T-helper 2 cell treated with Interferon-gamma antibody and Interleukin-4, amounts not matched to agents 5 μg/mL and 100 μg/mL, for 36 hours (primary cell): ENCODE results near the gene RASD2.
"Not testable (repeated sequence)": the region's sequence is repeated elsewhere in the genome, so short reads cannot be mapped to it uniquely, and the experiment has no call there.

Experiments used
- DNase-seq: peaks from one replicate; pipeline ENCODE4 v3.0.0; 2021; ENCODE audit warnings: low spot score
- H3K27ac Mint-ChIP-seq: one replicate; pipeline ENCODE4 v1.8.0; 2021; ENCODE audit warnings: mild to moderate bottlenecking, mixed read lengths
- H3K27me3 Mint-ChIP-seq: one replicate; pipeline ENCODE4 v1.8.0; 2021; ENCODE audit warnings: low read depth, mixed read lengths
- H3K36me3 Mint-ChIP-seq: one replicate; pipeline ENCODE4 v1.8.0; 2021; ENCODE audit warnings: low read depth, mixed read lengths
- H3K4me1 Mint-ChIP-seq: one replicate; pipeline ENCODE4 v1.8.0; 2021; ENCODE audit warnings: low read depth, mixed read lengths
- H3K4me3 Mint-ChIP-seq: one replicate; pipeline ENCODE4 v1.8.0; 2022; ENCODE audit warnings: mild to moderate bottlenecking, moderate library complexity, mixed read lengths
- H3K9me3 Mint-ChIP-seq: one replicate; pipeline ENCODE4 v1.8.0; 2021; ENCODE audit warnings: mixed read lengths

RASD2 gene

DNA sequence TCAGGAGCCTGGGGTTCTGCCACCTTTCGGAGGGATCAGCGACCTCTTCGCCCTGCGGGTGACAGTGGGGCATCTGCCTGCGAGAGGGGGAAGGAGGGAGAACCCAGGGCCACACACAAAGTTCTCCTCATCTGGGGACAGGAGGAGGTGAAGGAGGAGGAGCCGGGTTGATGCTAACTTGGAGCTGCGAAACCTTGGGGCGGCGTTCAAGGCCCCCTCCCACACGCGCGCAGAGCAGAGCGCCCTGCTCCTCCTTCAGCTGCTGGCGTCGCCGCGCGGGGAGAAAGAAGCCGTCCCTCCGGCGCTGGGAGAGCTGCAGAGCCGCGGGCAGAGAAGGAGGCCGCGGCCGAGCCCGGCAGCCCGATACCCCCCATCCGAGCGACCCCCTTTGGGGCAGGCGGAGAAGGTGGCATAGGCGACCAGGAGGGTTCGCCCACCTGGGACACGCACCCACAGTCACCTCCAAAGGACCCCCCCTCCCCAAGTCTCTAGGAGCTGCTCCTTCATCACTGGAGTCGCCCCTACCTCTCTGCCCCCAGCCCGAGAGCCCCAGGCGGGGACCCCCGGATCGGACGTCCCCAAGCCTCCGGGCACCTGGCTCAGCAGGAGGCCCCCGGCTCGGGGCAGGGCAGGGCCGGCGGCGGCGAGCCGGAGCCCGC is at the start of gene RASD2:
TSS of gene RASD2 (plus strand) at position 237 of the 659 bp plus-strand sequence. CDS start 5,979 bp downstream, outside the sequence.
- Mint-ChIP-seq H3K27ac (no peak within 1 kb of the TSS), H3K4me1 (no peaks in the 10 kb centered on the region), H3K9me3 (no peaks in the 10 kb centered on the region), H3K4me3 (peak within 1 kb of the TSS; percentile 62), H3K36me3 (no peaks in the 10 kb centered on the region), H3K27me3 (peaks cover 48% of the 10 kb centered on the region)
- peak; percentile 26 for DNase-seq

GRCh38 chr22:35491061-35491907 is 49.3 kb upstream of the RASD2 start:
- H3K27me3 Mint-ChIP-seq, H3K27ac Mint-ChIP-seq, H3K4me3 Mint-ChIP-seq, H3K9me3 Mint-ChIP-seq, H3K4me1 Mint-ChIP-seq, H3K36me3 Mint-ChIP-seq, DNase-seq: not testable (repeated sequence)

DNA sequence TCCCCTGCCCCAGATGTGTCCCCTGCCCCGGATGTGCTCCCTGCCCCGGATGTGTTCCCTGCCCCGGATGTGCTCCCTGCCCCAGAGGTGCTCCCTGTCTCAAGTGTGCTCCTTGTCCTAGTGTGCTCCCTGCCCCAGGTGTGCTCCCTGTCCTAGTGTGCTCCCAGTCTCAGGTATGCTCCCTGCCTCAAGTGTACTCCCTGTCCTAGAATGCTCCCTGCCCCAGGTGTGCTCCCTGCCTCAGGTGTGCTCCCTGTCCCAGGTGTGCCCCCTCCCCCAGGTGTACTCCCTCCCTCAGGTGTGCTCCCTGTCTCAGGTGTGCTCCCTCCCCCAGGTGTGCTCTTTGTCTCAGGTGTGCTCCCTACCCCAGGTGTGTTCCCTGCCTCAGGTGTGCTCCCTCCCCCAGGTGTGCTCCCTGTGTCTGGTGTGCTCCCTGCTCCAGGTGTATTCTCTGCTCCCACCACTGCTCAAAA is 48.7 kb upstream of the RASD2 start:
- H3K4me1 Mint-ChIP-seq: no peaks in the 10 kb centered on the region
- no peaks in the 10 kb centered on the region for H3K27me3 Mint-ChIP-seq
- H3K36me3 Mint-ChIP-seq: no peaks in the 10 kb centered on the region
- H3K4me3 Mint-ChIP-seq: no peak overlapping the region
- H3K9me3 Mint-ChIP-seq: no peaks in the 10 kb centered on the region
- H3K27ac Mint-ChIP-seq: no peak overlapping the region
- no peak for DNase-seq

DNA sequence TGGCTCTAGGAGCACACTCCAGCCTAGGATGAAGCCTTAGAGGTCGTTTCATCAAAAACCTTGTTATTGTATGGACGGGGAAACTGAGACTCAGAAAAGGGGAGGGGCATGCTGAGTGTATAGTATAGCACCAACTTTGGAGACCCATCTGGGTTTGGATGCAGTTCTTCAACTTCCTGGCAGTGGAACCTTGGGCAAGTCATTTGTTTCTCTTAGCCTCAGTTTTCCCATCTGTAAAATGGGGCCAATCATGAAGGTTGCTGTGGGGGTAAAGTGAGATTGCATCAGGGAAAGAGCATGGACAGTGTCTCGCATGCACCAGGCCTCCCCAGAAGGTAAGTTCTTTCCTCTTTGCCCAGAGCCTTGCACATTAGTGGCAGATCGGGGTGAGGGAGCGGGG is 47.6 kb upstream of the RASD2 start:
- Mint-ChIP-seq H3K4me3 (no peak overlapping the region), H3K9me3 (no peaks in the 10 kb centered on the region), H3K4me1 (no peaks in the 10 kb centered on the region), H3K27ac (no peak overlapping the region), H3K27me3 (peaks cover 2% of the 10 kb centered on the region), H3K36me3 (no peaks in the 10 kb centered on the region)
- DNase-seq: no peak

DNA sequence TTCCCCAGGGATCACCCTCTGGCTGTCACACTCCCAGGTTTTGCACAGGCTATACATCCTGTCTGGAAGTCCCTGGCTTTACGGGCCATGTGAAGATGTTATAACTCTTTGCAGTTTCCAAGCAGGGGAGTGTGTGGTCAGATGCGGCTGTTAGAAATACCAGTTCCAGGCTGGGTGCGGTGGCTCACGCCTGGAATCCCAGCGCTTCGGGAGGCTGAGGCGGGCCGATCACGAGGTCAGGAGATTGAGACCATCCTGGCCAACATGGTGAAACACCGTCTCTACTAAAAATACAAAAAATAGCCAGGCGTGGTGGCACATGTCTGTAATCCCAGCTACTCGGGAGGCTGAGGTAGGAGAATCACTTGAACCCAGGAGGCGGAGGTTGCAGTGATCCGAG is 44.9 kb upstream of the RASD2 start:
- not testable (repeated sequence) for H3K4me1 Mint-ChIP-seq, DNase-seq, H3K27ac Mint-ChIP-seq, H3K36me3 Mint-ChIP-seq, H3K27me3 Mint-ChIP-seq, H3K9me3 Mint-ChIP-seq, H3K4me3 Mint-ChIP-seq

GRCh38 chr22:35496768-35497312 is 43.8 kb upstream of the RASD2 start:
- H3K9me3 Mint-ChIP-seq: no peaks in the 10 kb centered on the region
- no peak overlapping the region for H3K27ac Mint-ChIP-seq
- peaks cover 2% of the 10 kb centered on the region for H3K27me3 Mint-ChIP-seq

DNA sequence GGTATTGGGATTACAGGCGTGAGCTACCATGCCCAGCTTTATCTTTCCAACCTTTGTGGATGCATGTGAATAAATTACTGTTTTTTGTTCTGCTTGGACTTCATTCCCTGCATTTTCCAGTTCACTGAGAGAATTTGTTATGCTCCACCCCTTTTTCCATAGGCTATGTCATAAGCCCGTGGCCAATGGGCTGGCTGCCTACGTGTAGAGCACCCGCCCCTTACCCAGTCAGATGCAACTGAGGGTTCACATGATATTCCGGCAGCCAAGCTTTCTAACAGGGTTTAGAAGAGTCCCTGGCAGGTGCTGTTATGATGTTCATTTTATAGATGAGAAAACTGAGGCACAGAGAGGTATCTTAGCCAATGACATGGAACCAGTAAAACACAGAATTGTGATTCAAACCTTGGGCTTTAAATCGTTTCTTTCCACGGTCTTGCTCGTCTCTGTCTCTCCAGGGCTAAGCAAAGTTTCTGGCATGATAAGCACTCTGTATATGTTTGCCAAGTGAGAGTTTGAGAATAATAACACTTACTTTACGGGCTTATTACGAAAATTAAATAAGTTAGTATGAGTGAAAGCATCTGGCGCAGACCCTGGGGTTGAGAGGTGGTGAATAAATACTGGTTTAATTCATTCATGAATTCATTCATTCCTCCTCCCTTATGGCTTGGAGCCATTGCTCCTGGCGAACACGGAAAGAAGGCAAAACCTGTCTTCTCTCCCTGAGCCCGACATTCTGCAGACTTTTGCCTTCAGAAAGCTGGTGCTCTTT is 42.4 kb upstream of the RASD2 start:
- no peak overlapping the region for H3K27ac Mint-ChIP-seq
- H3K9me3 Mint-ChIP-seq: no peaks in the 10 kb centered on the region
- no peak for DNase-seq
- no peaks in the 10 kb centered on the region for H3K36me3 Mint-ChIP-seq
- no peak overlapping the region for H3K4me3 Mint-ChIP-seq
- H3K27me3 Mint-ChIP-seq: peaks cover 7% of the 10 kb centered on the region
- no peaks in the 10 kb centered on the region for H3K4me1 Mint-ChIP-seq

More at GRCh38 chr22:35496768-35497312, 43.8 kb upstream of the RASD2 start:
- no peak for DNase-seq
- no peaks in the 10 kb centered on the region for H3K4me1 Mint-ChIP-seq
- no peak overlapping the region for H3K4me3 Mint-ChIP-seq
- no peaks in the 10 kb centered on the region for H3K36me3 Mint-ChIP-seq

GRCh38 chr22:35502836-35503235 is 37.8 kb upstream of the RASD2 start:
- Mint-ChIP-seq H3K27me3 (peaks cover 7% of the 10 kb centered on the region), H3K4me3 (no peak overlapping the region), H3K4me1 (no peaks in the 10 kb centered on the region), H3K27ac (no peak overlapping the region), H3K9me3 (no peaks in the 10 kb centered on the region), H3K36me3 (no peaks in the 10 kb centered on the region)
- DNase-seq: no peak

- no peak overlapping the region for H3K4me3 Mint-ChIP-seq
- DNase-seq: no peak
- H3K27ac Mint-ChIP-seq: no peak overlapping the region
- peaks cover 5% of the 10 kb centered on the region for H3K27me3 Mint-ChIP-seq
- H3K4me1 Mint-ChIP-seq: no peaks in the 10 kb centered on the region
- no peaks in the 10 kb centered on the region for H3K36me3 Mint-ChIP-seq
- H3K9me3 Mint-ChIP-seq: no peaks in the 10 kb centered on the region
Observed at GRCh38 chr22:35505399-35506258, 35.0 kb upstream of the RASD2 start.

DNA sequence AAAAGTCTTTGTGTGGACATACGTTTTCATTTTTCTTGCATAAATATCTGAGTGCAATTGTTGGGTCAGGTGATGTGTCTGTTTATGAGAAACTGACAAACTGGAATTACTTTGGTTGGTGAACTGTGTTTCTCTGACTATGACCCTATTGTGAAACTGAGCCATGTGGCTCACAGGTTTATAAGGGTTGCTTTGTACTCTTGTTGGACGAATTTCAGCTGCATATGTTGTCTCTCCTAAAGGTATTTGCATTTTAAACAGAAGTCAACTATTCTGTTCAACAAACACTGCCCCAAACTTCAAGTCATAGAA is 34.4 kb upstream of the RASD2 start:
- Mint-ChIP-seq H3K9me3 (no peaks in the 10 kb centered on the region), H3K27ac (no peak overlapping the region), H3K4me3 (no peak overlapping the region), H3K27me3 (peaks cover 5% of the 10 kb centered on the region), H3K4me1 (no peaks in the 10 kb centered on the region), H3K36me3 (no peaks in the 10 kb centered on the region)
- DNase-seq: no peak

GRCh38 chr22:35507851-35508250 is 32.8 kb upstream of the RASD2 start:
- H3K9me3 Mint-ChIP-seq, H3K4me1 Mint-ChIP-seq, H3K27ac Mint-ChIP-seq, H3K4me3 Mint-ChIP-seq, DNase-seq, H3K27me3 Mint-ChIP-seq, H3K36me3 Mint-ChIP-seq: not testable (repeated sequence)

- no peak for DNase-seq
- no peaks in the 10 kb centered on the region for H3K9me3 Mint-ChIP-seq
- no peaks in the 10 kb centered on the region for H3K4me1 Mint-ChIP-seq
- no peak overlapping the region for H3K4me3 Mint-ChIP-seq
- no peaks in the 10 kb centered on the region for H3K36me3 Mint-ChIP-seq
- H3K27me3 Mint-ChIP-seq: peaks cover 12% of the 10 kb centered on the region
- H3K27ac Mint-ChIP-seq: no peak overlapping the region
Observed at GRCh38 chr22:35509451-35509850, 31.2 kb upstream of the RASD2 start.

DNA sequence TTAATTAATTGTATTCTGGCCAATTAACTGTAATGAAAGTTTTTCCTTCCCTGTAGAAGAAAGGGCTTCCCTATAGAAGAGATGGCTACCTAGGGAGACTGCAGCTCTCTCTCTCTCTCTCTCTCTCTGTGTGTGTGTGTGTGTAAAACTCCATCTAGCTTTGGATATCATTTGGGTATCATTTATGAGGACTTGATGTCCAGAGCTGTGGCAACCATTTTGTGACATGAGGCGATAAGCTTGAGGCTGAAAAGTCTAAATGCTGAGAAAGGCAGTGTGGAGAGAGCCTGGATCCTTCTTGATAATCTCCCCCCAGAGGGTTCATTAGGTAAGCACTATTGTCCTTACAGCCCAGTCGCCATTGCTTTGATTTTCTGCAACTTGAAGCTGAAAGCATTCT is 30.7 kb upstream of the RASD2 start:
- H3K4me1 Mint-ChIP-seq: no peaks in the 10 kb centered on the region
- no peak overlapping the region for H3K4me3 Mint-ChIP-seq

More for the DNA sequence above, 30.7 kb upstream of the RASD2 start:
- Mint-ChIP-seq H3K36me3 (no peaks in the 10 kb centered on the region), H3K27ac (no peak overlapping the region), H3K27me3 (peaks cover 12% of the 10 kb centered on the region), H3K9me3 (no peaks in the 10 kb centered on the region)
- DNase-seq: no peak
